Measurements from ENCODE around the gene SLC6A8.

GRCh38 chrX:153707406-153707805 is 19.7 kb downstream of the SLC6A8 start:
- TF ChIP-seq CTCF (IDR thresholded peaks at IDR 0.05): no peak
- TF ChIP-seq EZH2 (IDR thresholded peaks at IDR 0.05; ENCODE audit: borderline replicate concordance, insufficient read depth, low read depth, low read length, poor library complexity, severe bottlenecking): no peak

Measured in B cell (primary cell).